ENCODE data around the gene ERLIN1.
"Not testable (repeated sequence)": the region's sequence is repeated elsewhere in the genome, so short reads cannot be mapped to it uniquely, and the experiment has no call there.

ERLIN1 gene

DNA sequence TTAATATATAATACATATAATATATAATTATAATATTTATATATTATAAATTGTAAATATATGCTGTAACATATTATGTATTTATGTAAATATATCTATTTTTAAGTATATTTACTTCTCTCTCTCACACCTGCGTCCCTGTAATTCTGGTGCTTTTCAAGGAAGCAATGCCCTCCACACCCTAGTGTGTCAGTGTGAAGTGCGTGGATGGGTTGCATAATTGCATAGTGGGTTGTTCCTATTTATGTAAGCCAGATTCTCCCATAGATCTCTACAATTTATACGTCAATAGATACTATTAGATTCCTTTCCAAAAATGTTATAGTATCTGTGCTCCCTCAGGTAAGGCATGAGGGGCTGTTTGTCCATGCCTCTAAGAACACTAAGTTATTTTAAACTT, 54.3 kb downstream of the ERLIN1 start:
- DNase-seq, result no peak

- DNase-seq, result no peak
These were observed 55.0 kb downstream of the ERLIN1 start for GRCh38 chr10:100130831-100131230.

- DNase-seq, result no peak
These were observed 56.4 kb downstream of the ERLIN1 start for GRCh38 chr10:100129424-100129823.

DNA sequence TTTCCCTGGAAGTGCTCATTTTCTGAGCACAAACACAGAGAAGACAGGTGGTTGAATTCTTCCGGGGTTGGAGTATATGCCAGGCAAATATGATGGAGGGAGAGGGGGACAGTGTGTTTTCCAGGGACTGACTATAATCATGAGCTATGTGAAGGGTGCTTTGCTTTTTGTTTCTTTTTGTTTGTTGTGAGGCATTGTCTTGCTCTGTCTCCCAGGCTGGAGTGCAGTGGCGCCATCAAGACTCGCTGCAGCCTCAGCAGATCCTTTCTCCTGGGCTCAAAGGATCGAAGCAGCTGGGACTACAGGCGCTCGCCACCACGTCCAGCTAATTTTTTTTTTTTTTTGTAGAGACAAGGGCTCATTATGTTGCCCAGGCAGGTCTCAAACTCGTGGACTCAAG, 56.9 kb downstream of the ERLIN1 start:
- no peak for DNase-seq

- not testable (repeated sequence) for DNase-seq
These were observed 60.5 kb downstream of the ERLIN1 start for GRCh38 chr10:100125335-100125734.

GRCh38 chr10:100124097-100124496, 61.7 kb downstream of the ERLIN1 start:
- DNase-seq, result no peak

DNA sequence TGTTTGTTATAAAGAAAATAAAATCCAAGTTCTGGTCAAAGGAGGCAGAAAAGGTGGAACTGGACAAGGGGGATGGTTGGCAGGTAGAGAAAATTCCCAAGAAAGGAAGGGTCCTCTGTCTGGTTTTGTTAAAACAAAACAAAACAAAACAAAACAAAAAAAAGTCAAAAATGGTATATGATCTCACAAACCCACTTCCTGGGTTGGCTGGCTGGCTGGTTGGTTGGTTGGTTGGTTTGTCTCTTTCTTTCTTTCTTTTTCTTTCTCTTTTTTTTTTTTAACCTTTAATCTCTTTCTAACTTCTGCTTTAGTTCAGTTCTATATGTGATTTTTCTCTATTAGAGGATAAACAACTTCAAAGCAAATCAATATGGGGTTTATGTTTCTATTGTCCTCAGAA, 63.0 kb downstream of the ERLIN1 start:
- no peak for DNase-seq

- DNase-seq, result no peak
These were observed 65.3 kb downstream of the ERLIN1 start for GRCh38 chr10:100120550-100120949.

DNA sequence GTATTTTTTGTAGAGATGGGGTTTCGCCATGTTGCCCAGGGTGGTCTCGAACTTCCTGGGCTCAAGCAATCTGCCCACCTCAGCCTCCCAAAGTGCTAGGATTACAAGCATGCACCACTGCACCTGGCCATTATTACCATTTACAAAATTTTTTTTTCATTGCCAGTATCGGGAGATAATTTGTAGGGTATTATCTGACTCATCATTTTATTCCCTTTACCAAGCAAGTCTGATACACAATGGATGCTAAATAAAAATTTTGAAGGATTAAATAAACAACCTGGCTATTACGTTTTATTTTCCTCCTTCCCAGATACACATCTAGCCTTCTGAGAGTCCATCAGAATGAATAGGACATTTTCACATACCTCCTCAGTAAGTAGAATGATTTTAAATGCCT, 66.1 kb downstream of the ERLIN1 start:
- no peak for DNase-seq

DNA sequence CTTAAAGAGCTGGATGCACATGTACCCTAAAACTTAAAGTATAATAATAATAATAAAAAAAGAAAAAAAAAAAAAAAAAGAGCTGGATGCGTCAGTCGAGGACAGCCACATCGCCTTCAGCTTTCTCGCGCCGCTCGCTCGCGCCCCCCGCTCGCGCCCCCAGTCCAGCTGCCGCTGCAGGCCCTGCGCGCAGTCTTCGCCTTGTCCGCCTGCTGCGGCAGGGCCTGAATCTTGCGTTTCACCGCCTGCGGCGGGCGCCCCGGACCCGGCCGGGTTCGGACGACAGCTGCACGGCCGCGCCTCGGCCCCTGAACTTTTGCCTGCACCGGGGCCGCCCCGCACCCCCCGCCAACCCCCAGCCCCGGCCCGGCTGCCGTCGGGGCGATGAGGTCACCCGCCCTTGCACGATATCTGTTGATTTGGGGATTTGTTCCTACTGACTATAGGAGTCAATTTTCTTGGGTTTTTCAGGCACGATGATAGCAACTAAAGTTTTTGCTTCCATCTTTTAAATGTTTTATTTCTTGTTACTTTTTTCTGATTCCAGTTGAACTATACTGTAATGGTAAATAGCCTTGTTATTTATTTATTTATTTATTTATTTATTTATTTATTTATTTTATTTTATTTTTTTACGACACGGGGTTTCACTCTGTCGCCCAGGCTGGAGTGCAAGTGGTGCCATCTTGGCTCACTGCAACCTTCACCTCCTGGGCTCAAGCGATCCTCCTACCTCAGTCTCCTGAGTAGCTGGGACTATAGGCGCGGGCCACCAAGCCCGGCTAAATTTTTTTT, 70.7 kb downstream of the ERLIN1 start:
- DNase-seq, result no peak

- DNase-seq, result no peak
These were observed 71.4 kb downstream of the ERLIN1 start for GRCh38 chr10:100114460-100114859.

DNA sequence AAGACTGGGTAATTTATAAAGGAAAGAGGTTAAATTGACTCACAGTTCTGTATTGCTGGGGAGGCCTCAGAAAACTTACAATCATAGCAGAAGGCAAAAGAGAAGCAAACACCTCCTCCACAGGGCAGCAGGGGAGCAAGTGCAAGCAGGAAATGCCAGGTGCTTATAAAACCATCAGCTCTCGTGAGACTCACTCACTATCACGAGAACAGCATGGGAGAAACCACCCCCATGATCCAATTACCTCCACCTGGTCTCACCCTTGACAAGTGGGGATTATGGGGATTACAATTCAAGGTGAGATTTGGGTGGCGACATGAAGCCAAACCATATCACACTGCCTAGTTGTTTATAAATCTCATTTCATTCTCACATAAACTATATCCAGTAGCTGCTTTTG, 76.2 kb downstream of the ERLIN1 start:
- DNase-seq, result no peak

DNA sequence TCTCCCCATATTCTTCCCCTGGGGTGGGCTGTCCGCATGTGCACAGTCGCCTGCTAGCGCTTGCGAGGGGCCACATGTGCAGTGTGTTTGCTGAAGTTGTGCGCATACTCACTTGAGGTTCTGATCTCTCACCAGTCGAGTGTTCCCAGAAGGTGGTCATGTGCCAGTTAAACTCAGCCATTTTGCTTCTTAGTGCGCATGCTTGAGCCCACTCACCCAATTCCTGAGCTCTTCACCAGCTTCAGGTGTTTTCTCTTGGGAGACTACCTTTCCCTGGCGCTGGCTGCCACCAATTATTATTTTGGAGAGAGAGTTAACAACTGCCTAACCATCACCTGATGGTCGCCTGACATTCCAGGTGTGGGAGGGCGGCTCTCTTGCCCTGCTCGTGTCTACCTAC, 79.0 kb downstream of the ERLIN1 start:
- no peak for DNase-seq

GRCh38 chr10:100104300-100104699, 81.5 kb downstream of the ERLIN1 start:
- DNase-seq, result no peak

- DNase-seq, result no peak
These were observed 82.2 kb downstream of the ERLIN1 start for GRCh38 chr10:100103581-100103980.

DNA sequence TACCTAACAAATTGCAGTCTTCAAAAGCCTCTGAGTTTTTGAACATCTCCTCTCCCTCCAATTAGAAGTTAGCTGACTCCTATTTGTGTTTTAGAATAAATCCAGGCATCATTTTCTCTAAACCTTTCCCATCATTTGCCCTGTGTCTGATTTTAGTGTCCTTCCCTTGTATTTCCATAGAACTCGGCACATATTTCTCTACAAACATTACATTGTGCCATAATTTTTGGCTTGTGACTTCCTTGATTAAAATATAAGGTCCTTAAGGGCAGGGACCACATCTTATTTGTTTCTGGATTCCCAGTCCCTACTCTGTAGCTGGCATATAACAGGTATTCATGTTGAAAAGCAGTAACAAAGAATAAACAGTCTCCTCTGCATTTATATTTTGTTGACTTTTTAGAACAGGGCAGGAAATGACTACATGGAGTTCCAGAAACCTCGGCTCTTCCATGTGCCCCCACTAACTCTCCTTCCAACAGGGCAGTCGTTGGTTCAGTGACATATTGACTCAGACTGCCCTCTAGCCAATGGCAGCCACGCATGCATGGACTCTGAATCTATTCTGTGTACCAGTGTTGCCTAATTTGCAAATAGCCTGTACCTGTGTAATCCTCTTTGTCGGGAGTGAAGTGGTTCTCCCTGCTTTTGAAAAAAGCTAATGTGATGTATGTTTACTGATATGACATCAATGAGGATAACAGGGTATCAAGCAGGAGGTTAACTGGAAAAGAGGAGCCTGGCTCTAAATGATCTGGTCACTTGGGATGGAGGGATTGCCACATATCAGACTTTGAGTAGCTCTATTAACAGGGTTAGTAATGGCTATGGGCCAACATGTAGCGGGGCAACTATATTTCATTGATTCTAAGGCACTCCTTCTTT, 84.4 kb downstream of the ERLIN1 start:
- DNase-seq, result no peak

DNA sequence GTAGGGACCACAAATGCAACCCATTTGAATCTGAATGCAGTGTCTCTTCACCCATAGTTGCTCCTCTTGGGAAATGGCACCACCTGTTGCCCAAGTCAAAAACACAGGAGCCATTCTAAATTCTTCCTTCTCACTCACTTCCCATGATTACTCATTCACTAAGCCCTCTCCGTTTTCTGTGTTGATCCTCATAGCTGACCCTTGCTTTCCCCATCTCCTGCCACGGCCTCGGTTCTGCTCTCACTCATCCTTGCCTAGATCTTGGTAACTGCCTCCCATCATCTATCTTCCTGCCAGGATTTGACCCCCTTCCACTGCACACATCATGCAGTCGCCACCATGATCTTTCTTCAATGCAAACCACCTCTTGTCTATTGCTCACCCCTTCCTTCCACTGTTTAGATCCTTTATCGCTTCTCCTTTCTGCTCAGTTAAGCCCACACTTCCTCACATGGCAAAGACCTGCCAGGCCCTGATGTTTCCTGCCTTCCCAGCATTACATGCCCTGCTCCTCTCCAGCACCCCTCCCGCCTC, 85.1 kb downstream of the ERLIN1 start:
- no peak for DNase-seq
